G401.6 (cell line): ENCODE measurements around the gene PMF1.

Source experiments
- FAIRE-seq: peaks from 2 replicates; lab custom pipeline; 2012; peaks lifted over from hg19 to GRCh38; lab: Jason Lieb, UNC

Gene PMF1

GRCh38 chr1:156270314-156270713 is 57.5 kb downstream of the PMF1 start:
- FAIRE-seq, result no peak

GRCh38 chr1:156276532-156276931 is 63.7 kb downstream of the PMF1 start:
- FAIRE-seq, result no peak

DNA sequence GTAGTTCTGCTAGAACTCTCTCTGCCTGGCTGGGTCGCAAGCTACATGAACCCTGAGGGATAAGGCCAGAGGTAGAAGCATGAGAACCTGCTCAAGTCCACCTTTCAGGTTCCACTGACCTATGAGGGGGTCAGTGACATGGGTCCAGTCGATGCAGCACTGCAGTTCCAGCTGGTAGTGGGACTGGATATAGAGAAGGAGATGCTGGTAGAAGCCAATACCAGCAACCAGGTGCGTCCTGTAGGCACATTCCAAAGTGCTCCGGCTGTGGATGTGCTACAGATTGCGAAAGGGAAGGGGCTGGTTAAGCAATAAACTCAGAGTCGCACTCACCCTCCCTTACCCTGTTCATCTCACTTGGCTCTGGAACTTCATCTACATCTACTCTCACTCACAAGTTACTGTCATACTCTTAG is 64.2 kb downstream of the PMF1 start:
- FAIRE-seq, result no peak

DNA sequence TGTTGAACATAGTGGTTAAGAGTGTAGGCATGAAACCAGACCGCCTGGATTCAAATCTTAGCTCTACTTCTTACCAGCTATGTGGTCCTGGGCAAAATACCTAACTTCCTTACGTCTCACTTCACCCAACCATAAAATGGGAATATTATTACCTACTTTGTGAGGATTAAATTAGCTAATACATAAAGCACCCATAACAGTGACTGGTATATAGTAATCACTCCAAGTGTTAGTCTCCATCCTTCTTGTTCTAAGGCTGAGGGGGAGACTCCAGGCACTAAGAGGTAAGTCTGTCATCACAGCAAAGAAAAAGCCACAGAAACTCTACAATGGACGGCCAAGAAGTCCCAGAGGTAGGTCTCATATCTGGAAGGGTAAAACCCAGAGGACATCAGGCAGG is 67.0 kb downstream of the PMF1 start:
- FAIRE-seq, result no peak

- no peak for FAIRE-seq
Observed at GRCh38 chr1:156281281-156281680, 68.5 kb downstream of the PMF1 start.

DNA sequence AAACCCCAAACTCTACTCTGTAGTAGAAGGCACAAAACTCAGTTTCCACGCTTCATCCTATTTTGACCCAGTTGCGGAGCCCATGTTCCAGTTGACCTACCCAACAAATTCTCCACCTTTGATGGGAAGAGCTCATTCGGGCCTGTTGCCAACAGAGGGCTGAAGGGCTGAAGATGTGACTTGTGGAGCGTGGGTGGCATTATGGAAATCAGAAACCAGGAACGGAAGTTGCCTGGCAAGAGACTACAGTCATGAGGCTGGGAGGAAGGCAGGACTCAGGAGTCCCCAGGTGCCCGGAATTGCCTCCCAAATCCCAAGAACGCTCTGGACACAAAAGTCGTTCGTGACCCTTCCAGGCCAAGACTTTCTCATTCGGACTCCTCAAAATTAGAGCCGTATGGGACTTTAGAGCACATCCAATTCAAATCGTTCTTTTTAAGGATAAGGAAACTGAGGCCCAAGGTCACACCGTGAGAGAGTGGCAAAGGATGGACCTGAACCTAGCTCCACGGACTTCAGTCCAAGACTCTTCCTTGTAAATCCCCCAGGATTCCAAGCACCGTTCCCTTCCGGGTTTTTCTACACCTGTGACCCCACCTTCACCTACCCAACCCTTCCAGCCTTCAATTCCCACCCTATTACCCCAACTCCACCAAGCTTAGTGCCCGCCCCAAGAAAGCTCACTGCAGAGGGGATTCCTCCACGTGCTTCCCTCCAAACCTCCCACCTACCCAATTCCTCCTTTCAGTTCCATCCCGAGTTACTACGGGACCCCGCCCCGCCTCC is 69.1 kb downstream of the PMF1 start:
- no peak for FAIRE-seq

GRCh38 chr1:156282479-156283222 is 69.8 kb downstream of the PMF1 start, which contains the start of gene SMG5:
Gene SMG5, minus strand, starts transcription at chr1:156282825. Its CDS starts 145 bp downstream, at chr1:156282680.
- peak; percentile 94 for FAIRE-seq

- FAIRE-seq, result no peak
Observed at GRCh38 chr1:156283521-156283920, 70.7 kb downstream of the PMF1 start.

GRCh38 chr1:156284112-156284511 is 71.3 kb downstream of the PMF1 start, which contains the start of gene TMEM79:
Gene TMEM79, plus strand, starts transcription at chr1:156284325. Its CDS starts 902 bp downstream, at chr1:156285227.
- no peak for FAIRE-seq

GRCh38 chr1:156284757-156285156 is 72.0 kb downstream of the PMF1 start:
- no peak for FAIRE-seq

- FAIRE-seq, result no peak
Observed at GRCh38 chr1:156285437-156285836, 72.6 kb downstream of the PMF1 start.

DNA sequence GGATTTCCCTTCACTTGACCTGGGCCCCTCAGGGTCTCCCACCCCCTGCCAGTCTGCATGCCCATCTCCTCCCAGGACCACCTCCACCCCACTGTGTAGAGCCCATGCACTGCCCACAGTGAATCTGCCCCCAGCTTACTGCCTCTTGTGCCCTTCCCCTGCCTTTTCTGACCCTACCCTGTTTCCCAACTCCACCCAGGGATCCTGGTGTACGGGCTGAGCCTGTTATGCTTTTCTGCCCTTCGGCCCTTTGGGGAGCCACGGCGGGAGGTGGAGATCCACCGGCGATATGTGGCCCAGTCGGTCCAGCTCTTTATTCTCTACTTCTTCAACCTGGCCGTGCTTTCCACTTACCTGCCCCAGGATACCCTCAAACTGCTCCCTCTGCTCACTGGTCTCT is 73.3 kb downstream of the PMF1 start:
- no peak for FAIRE-seq
